GM19328 (cell line): ENCODE results near the gene ADPRHL1.

Source experiments
- ATAC-seq: cut with Tn5 transposase; IDR thresholded peaks from one replicate; pipeline ENCODE4 v1.9.1; 2021; ENCODE audit warnings: mild to moderate bottlenecking, moderate library complexity; ENCODE audit not compliant: unreplicated experiment

ADPRHL1 gene

GRCh38 chr13:113417836-113418721 lies 35.2 kb downstream of the ADPRHL1 start:
- no peak for ATAC-seq

- ATAC-seq, result no peak
Measured at GRCh38 chr13:113417008-113417751, 36.1 kb downstream of the ADPRHL1 start.

- no peak for ATAC-seq
Measured at GRCh38 chr13:113415825-113416224, 37.5 kb downstream of the ADPRHL1 start.

GRCh38 chr13:113415032-113415431 lies 38.3 kb downstream of the ADPRHL1 start:
- no peak for ATAC-seq

- no peak for ATAC-seq
Measured at GRCh38 chr13:113414335-113414734, 39.0 kb downstream of the ADPRHL1 start.

GRCh38 chr13:113413898-113414282 lies 39.4 kb downstream of the ADPRHL1 start:
- no peak for ATAC-seq

- ATAC-seq, result no peak
Measured at GRCh38 chr13:113413178-113413897, 40.0 kb downstream of the ADPRHL1 start.

GRCh38 chr13:113412440-113412839 lies 40.8 kb downstream of the ADPRHL1 start:
- no peak for ATAC-seq

- no peak for ATAC-seq
Measured at GRCh38 chr13:113411216-113412023, 41.9 kb downstream of the ADPRHL1 start.

GRCh38 chr13:113410472-113411201 lies 42.7 kb downstream of the ADPRHL1 start:
- no peak for ATAC-seq

- ATAC-seq, result no peak
Measured at GRCh38 chr13:113408562-113408961, 44.7 kb downstream of the ADPRHL1 start.

GRCh38 chr13:113407531-113408393 lies 45.5 kb downstream of the ADPRHL1 start:
- ATAC-seq, result no peak

- ATAC-seq, result no peak
Measured at GRCh38 chr13:113407103-113407530, 46.2 kb downstream of the ADPRHL1 start.

- ATAC-seq, result no peak
Measured at GRCh38 chr13:113406321-113407102, 46.8 kb downstream of the ADPRHL1 start.

GRCh38 chr13:113405481-113406300 lies 47.6 kb downstream of the ADPRHL1 start:
- no peak for ATAC-seq

- no peak for ATAC-seq
Measured at GRCh38 chr13:113404723-113405471, 48.4 kb downstream of the ADPRHL1 start.

- no peak for ATAC-seq
Measured at GRCh38 chr13:113404366-113404722, 48.9 kb downstream of the ADPRHL1 start.
